Measurements from ENCODE around the gene IER3. TPM values are rescaled to one million over a fixed set of nuclear protein-coding genes. Genes with fewer than 3 reads are reported as not detected.
"Not testable (repeated sequence)": the region's sequence is repeated elsewhere in the genome, so short reads cannot be mapped to it uniquely, and the experiment has no call there.

IER3 gene
- polyA plus RNA-seq, 5 donors = 7.6 to 23.0 (median 14.1) TPM

GRCh38 chr6:30725713-30726505 is 18.4 kb downstream of the IER3 start:
- no peak for DNase-seq

GRCh38 chr6:30724906-30725667 is 19.3 kb downstream of the IER3 start:
- DNase-seq = no peak

- DNase-seq = not testable (repeated sequence)
Measured at GRCh38 chr6:30723843-30724741, 20.3 kb downstream of the IER3 start.

GRCh38 chr6:30723159-30723842 is 21.0 kb downstream of the IER3 start:
- not testable (repeated sequence) for DNase-seq

- peak; percentile 73 to 82 for DNase-seq
Measured at GRCh38 chr6:30722280-30723112, 21.9 kb downstream of the IER3 start.

GRCh38 chr6:30722025-30722279 is 22.4 kb downstream of the IER3 start:
- not testable (repeated sequence) for DNase-seq

- DNase-seq = peak; percentile 93
Measured at GRCh38 chr6:30721198-30722024, 22.9 kb downstream of the IER3 start.

- peak; percentile 57 to 59 for DNase-seq
Measured at GRCh38 chr6:30720738-30721197, 23.6 kb downstream of the IER3 start.

GRCh38 chr6:30719791-30720737 is 24.3 kb downstream of the IER3 start, which contains the start of gene TUBB:
Gene TUBB (plus strand): TSS chr6:30720352. CDS start chr6:30720507, 155 bp downstream.
- peak; percentile 97 for DNase-seq

- no peak for DNase-seq
Measured at GRCh38 chr6:30719356-30719755, 25.0 kb downstream of the IER3 start.

- not testable (repeated sequence) for DNase-seq
Measured at GRCh38 chr6:30717845-30718720, 26.3 kb downstream of the IER3 start.

GRCh38 chr6:30717129-30717844 is 27.1 kb downstream of the IER3 start, which contains the start of gene MDC1:
Gene MDC1 (minus strand): TSS chr6:30717281. CDS start chr6:30715175, 2,106 bp downstream.
- peak; percentile 100 for DNase-seq

GRCh38 chr6:30716879-30717128 is 27.5 kb downstream of the IER3 start:
- no peak for DNase-seq

GRCh38 chr6:30714263-30714662 is 30.1 kb downstream of the IER3 start:
- DNase-seq = no peak

GRCh38 chr6:30712441-30712945 is 31.9 kb downstream of the IER3 start:
- DNase-seq = no peak

- DNase-seq = no peak
Measured at GRCh38 chr6:30711758-30712380, 32.5 kb downstream of the IER3 start.

Measured in right lung (tissue), 5 donors.